ENCODE results near the gene C3orf52.

C3orf52 gene

DNA sequence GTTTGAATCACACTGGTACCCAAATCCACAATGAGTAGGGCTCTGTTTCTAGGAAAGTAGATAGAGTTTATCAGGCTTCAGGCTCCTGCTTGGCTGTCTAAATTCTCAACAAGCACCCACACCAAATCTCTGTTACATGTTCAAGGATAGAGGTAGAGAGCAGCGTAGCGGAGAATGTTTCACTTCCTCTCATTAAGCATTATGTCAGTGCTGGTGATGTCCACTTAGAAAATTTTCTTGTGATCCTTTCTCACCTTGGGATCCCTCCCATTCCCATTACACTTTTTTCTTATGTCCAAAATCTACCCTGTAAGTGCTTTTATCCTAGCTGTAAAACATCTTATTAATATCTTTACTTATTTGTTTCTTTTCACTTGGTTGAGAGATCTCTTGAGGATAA lies 81.6 kb downstream of the C3orf52 start:
- no peak overlapping the region for H3K4me3 ChIP-seq (ENCODE audit: insufficient read depth, low read depth, low read length, poor library complexity, severe bottlenecking)
- H3K9me3 ChIP-seq (ENCODE audit: control insufficient read depth, low read length), result no peaks in the 10 kb centered on the region
- H3K36me3 ChIP-seq (ENCODE audit: control insufficient read depth, insufficient read depth, low read length), result no peaks in the 10 kb centered on the region
- no peaks in the 10 kb centered on the region for H3K4me1 ChIP-seq (ENCODE audit: control insufficient read depth, insufficient read depth, low read length, poor library complexity, severe bottlenecking)
- no peaks in the 10 kb centered on the region for H3K27me3 ChIP-seq (replicated peaks; ENCODE audit: control insufficient read depth, insufficient read depth, low read length, poor library complexity, severe bottlenecking)
- no peak overlapping the region for H3K27ac ChIP-seq (ENCODE audit: insufficient read depth, low read length, poor library complexity, severe bottlenecking)
- no peak for DNase-seq
